Ammon's horn (tissue), 1 donor: Measurements from ENCODE around the gene HSPA5.
"Not testable (repeated sequence)": the region's sequence is repeated elsewhere in the genome, so short reads cannot be mapped to it uniquely, and the experiment has no call there.

Source experiments
- DNase-seq: peaks from one replicate; pipeline ENCODE4 v3.0.0-alpha.2; 2016; ENCODE audit warnings: low spot score

Gene HSPA5

DNA sequence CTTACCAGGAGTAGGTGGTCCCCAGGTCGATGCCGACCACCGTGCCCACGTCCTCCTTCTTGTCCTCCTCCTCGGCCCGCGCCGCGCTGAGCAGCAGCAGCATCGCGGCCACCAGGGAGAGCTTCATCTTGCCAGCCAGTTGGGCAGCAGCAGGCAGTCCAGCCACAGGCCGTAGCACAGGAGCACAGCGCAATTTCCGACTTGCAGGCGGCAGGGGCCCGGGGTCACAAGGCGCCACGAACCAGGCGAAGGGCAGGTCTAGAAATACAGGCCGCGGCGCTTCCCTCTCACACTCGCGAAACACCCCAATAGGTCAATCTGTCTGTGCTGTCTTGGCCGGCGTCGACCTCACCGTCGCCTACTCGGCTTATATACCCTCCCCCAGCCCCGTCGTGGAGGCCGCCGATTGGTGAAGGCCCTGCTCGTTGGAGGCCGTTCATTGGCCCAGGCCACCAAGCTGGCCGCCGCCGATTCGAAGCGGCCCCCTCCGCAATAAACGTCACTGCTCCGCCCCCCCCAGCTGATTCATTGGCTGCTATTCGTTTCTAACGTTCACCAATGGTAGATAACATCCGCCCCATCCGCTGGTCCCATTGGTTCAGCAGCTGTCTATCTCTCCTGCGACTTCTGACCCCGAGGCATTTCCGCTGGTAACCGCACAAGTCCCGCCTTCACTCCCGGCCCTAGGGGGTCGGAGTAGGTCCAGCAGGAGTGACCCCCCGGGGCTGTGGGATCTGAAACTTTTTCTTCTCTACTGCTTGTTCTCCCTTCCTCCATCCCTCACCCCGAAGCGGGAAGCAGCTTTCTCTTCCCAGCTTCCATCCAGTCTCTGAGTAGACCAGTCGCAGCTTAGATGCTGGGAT, at the start of gene HSPA5:
Gene HSPA5 (minus strand): TSS at position 344 of the 863 bp plus-strand sequence. CDS start 217 bp downstream, at position 127.
- peak; percentile 100 for DNase-seq

DNA sequence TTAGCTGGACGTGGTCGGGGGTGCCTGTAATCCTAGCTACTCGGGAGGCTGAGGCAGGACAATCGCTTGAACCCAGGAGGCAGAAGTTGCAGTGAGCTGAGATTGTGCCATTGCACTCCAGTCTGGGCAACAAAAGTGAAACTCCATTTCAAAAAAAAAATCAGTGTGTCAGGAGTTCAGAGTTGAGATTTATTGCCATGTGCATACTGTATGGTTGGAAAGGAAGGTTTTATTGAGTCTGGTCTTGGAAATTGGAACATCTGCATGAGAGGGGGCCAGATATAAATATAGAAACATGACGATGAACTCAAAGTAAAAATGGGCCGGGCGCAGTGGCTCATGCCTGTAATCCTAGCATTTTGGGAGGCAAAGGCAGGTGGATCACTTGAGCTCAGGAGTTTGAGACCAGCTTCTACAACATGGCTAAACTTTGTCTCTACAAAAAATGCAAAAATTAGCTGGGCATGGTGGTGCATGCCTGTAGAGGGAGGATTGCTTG, 45.8 kb upstream of the HSPA5 start:
- DNase-seq = not testable (repeated sequence)

DNA sequence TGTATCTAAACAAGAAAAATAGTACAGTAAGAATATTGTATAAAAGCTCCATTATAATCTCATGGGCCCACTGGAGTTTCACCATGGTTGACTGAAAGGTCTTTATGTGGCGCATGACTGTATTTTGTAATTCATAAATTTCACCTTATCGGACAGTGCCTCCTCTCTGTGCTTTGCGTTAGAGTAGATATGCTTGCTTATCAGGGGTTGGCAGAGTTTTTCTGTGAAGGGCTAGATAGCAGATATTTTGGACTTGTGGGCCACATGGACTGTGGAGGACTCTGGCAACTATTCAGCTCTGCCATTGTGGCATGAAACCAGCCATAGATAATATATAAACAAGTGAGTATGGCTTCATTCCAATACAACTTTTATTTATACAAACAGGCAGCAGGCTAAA, 43.7 kb upstream of the HSPA5 start:
- DNase-seq = no peak

DNA sequence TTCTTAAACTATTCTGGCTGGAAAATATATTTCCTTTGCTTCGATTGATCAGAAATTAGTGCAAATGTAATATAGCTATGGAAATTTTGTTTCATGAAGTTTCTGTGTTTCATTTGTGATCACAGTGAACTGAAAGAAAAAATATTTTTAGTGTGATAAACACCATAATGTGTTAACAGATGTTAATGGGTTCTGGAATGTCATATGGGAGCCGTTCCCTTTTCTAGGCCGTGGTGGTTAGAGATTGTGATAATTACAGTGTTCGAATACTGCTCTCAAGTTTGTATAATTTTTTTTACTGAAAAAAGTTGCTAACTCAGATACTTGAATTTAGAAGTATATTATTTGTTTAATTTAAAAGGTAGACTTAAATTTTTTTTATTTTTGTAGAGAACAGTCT, 39.8 kb upstream of the HSPA5 start:
- no peak for DNase-seq

DNA sequence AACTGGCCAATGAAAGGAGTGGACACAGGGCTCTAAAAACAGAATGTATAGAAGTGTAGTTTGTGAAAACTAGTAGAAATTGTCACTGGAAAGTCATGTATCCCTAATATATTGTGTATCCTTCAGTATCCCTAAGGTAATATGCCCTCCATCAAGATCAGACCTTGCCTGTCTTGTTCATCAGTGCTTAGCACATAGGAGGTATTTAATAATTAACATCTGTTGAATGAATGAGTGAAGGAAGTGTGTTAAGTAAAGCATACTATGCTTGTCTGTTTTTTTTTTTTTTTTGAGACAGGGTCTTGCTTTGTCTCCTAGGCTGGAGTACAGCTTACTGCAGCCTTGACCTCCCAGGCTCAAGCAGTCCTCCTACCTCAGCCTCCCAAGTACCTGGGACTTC, 36.3 kb upstream of the HSPA5 start:
- DNase-seq = no peak

DNA sequence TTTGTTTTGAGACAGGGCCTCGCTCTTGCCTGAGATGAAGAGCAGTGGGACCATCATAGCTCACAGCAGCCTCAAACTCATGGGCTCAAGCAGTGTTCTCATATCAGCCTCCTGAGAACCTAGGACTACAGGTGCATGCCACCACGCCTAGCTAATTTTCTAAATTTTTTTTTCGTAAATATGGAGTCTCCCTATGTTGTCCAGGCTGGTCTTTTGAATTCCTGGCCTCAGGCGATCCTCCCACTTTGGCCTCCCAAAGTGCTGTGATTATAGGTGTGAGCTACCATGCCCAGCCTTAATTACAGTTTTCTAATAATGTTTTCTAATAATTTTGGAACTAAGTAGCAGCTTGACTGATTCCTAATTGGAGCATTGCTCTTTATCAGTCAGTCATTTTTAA, 35.6 kb upstream of the HSPA5 start:
- DNase-seq = no peak

DNA sequence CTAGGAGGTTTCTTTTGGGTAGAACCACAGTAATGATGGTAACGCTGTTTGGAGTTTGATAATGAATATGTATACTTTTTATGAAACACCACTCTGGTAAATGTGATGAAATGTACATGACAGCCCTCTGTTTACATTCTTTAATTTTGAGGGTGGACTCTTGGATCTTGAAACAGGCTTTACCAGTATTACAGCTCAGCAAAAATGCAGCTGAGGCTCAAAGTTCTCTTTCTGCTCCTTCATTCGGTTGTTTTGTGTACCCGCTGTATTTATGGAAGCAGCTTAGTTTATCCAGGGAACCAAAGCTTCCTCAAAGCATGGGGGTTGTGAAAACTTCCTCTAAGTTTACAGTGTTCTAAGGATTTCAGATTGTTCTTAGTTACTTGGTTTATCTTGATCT, 31.6 kb upstream of the HSPA5 start:
- DNase-seq = peak; percentile 29

DNA sequence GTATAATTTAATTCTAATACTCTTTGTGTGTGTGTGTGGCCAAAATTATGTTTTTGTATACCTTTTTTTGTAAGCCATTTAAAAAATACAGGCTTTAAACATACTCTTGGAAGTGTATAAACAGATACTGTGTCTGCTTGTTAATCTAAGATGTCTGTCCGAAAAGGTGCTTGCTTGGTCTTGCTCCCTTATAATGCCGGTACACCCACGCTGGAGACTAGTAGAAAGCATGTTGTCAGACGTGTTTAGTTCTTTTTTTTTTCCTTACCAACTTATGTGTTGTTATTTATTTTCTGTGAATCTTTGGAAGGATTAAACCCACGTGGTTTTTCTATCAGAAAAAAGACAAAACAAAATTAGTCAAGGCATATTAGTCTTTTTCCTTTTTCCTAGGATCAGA, 29.9 kb upstream of the HSPA5 start:
- DNase-seq = no peak

DNA sequence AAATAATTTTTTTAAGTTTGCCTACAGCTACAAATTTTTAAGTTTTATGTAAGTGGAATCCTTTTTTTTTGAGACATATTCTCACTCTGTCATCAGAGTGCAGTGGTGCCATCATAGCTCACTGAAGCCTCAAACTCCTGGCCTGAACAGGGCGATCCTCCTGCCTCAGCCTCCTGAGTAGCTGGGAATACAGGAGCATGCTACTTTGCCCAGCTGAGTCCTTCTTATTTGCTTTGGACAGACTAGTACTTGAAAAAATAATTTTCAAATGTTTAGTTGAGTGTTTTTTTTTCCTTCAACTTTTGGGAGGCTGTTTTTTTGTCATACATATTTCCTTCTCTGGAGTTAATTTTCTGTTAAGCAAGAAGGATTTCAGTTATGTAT, 27.9 kb upstream of the HSPA5 start:
- DNase-seq = no peak

DNA sequence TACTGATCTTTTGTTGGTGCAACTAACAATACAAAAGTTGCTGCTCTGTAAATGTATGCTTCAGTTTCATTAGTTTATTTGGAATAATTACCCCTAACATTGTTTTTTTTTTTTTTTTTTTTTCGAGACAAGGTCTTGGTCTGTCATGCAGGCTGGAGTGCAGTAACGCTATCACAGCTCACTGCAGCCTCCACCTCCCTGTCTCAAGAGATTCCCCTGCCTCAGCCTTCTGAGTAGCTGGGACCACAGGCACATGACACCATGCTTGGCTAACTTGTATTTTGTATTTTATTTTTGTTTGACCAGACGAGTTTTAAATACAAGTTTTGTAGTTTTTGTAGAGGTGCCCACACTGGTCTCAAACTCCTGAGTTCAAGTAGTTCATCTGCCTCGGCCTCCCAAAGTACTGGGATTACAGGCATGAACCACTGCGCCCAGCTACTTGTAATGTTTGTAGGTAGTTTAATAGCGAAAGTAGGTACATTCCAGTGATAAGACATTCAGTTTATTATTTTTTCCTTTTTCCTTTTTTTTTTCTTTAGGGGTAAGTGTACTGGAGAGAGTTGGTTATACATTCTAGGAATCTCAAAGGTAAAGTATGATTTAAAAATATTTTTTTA, 27.4 kb upstream of the HSPA5 start:
- no peak for DNase-seq

DNA sequence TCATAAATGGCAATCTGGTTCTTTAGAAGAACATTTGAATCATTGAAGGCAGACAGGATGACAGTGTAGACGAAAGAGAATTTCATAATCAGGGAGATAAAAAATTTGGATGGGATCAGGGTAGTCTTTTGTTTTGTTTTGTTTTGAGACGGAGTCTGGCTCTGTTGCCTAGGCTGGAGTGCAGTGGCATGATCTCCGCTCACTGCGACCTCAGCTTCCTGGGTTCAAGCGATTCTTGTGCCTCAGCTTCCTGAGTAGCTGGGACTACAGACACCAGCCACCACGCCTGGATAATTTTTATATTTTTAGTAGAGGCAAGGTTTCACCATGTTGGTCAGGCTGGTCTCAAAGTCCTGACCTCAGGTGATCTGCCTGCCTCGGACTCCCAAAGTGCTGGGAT, 22.9 kb upstream of the HSPA5 start:
- DNase-seq = not testable (repeated sequence)

DNA sequence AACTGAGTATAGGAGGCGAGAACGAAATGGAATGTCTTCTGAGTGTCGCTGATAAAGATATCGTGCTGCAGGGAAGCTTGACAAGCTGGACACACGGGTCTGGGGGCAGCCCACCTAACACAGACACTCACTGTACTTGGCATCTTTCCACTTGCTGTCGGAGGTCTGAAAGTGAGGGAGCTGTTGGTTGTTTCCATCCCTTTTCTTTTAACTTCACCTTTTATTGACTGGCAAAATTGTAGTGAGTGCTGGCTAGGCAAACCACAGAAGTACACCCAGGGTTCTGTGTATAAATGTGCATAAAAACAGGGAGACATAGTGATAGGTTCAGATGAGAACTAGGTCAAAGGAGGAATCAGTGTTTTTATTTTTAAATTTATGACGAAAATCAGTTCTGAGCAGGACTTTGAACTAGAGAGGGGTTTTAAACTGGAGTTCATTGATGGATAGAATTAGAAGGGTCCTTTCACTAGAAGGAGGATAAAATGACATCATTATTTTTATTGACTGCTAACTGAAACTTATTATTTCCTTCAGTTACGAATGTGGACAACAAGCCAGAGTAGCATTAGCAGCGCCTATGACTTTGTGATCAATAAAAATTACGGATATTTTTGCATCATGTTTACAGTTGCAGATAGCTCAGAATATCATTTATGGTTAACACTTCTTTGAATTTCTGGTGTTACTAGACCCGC, 21.3 kb upstream of the HSPA5 start:
- peak; percentile 23 for DNase-seq

DNA sequence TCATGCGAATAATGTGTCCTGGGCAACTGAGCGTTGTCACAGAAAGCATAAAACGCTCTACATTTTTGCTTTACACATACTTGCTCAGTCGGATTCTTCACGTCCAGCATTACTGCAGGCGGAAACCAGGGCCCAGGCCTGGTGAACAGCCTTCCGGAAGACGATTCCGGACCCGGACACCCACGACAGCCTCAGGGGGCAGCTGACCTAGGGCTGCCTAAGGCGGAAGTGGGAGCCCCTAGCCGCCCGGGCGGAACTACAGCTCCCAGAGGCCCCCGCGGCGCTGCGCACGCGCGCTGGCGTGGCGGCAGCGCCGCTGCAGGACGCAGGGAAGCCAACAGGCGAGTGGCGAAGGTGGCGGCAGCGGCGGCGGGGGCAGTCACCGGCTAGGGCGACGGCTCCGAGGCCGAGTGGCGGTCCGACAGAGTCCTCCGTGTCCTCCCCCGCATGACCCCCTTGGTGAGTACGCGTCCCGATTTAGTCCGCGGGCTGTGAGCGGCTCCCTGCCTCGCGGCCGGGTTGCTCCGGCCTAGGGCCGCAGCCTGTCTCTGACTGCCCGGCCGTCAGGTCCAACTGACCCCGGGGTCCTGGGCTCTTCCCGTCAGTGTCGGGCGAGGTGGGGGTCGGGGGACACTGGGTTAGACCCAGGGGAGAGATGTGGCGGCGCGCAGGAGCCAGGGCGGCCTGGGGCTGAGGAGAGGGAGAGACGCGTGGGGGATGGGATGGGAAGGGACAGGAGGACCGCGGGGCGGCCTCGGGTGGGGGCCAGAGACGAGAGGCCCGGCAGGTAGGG, 20.6 kb upstream of the HSPA5 start, which contains the start of gene GAPVD1:
Gene GAPVD1 (plus strand): TSS at position 326 of the 793 bp plus-strand sequence. CDS start 37,096 bp downstream, outside the sequence.
- peak; percentile 83 for DNase-seq

DNA sequence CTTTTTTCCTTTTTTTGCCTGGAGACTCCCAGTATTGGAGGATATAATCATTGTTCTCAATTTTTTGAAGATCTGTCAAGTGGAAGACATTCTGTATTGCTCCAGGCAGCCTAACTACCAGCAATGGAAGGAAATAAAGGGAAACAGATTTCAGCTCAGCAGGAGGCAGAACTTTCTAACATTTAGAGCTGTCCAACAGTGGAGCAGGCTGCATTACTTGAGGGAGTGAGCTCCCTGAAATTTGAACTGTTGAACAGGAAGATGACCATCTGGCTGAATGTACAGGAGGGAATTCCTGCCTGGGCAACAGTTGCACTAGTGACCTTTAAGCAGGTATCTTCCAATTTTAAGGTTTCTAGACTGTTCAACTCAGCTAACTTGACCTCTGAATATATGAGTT, 19.4 kb upstream of the HSPA5 start:
- DNase-seq = no peak

DNA sequence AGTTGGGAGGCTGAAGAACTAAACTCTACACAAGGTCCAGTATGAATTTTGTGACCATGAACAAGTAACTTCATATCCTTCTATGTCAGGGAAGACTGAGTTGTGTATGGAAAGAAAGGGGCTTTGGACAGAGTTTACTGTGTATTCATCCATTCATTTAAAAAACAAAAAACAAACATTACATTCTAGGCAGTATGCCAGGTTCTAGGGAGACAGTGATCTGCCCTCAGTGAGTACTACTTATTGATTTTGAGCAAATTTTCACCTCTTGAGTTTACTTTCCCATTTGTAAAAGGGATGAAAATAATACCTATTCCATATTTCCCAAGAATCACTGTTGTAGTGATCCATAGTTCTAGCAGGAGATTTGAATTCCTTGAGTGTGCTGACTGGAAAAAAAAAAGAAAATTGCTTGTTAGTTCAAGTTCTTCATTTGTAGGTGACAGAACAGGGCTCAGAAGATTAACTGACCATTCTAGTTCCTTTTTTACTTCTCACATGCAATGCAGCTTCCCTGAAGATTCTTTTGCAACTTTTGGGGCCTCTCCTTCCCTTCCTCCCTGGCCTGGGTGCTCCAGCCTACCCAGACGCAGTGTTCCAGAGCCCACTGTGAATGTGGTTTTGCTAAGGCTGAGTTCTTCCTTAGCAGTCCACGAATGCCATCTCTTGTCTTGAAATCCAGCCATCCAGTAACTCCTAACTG, 17.8 kb upstream of the HSPA5 start:
- DNase-seq = peak; percentile 52

DNA sequence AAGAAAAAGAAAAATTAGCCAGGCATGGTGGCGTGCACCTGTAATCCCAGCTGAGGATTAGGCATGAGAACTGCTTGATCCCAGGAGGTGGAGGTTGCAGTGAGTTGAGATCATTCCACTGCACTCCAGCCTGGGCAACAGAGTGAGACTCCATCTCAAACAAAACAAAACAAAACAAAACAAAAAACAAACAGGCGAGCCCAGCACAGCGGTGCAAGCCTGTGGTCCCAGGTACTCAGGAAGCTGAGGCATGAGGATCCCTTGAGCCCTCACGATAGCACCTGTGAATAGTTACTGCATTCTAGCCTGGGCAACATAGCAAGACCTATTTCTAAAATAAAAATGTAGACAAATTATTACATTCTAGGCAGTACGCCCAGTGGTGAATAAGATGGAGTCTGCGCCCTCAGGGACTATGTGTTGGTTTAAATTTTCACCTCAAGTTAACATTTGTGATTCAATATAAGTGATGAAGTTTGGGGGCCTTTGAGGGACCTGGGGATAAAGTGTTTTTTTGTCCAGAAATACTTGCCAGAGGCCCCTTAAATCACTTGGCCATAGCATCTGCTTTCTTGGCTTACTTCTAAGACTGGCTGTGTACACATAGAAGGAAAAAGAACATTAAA, 17.1 kb upstream of the HSPA5 start:
- DNase-seq = no peak

DNA sequence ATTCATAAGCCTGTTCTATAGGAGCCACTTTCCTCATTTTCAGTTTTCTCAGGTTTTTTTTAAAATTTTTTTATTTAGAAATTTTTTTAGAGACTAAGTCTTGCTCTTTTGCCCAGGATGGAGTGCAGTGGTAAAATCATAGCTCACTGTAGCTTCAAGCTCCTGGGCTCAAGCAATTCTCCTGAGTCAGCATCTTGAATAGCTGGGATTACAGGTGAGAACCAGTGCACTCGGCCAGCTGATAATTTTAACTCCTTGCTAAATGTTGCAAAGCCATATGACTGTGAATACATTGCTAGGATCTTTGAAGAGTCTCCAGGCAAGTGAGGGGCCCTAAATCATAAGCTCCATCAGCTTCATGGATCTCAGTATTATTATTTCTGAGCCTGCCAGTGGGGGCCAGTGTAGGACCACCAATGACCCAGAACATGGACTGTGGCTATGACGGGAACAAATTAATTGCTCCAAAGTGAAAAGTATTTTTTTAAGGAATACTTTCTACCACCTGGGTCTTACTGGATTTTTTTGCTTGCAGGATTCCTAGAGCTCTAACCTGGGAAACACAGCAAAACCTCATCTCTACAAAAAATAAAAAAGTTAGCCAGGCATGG, 14.7 kb upstream of the HSPA5 start:
- no peak for DNase-seq

DNA sequence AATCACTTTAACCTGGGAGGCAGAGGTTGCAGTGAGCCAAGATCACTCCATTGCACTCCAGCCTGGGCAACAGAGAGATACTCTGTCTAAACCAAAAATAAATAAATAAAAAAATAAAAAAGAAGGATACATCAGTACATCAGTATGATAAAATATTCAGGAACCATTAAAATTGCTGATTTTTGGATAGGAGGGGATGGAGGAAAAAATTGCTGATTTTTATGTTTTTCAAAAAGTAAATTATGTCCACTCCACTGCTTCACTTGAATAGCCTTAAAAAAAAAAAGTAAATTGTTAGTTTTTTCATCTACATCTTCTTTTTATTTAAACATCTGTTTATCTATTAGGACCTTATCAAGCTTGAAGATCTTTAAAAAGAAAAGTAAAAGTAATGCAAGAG, 13.1 kb upstream of the HSPA5 start:
- DNase-seq = no peak

DNA sequence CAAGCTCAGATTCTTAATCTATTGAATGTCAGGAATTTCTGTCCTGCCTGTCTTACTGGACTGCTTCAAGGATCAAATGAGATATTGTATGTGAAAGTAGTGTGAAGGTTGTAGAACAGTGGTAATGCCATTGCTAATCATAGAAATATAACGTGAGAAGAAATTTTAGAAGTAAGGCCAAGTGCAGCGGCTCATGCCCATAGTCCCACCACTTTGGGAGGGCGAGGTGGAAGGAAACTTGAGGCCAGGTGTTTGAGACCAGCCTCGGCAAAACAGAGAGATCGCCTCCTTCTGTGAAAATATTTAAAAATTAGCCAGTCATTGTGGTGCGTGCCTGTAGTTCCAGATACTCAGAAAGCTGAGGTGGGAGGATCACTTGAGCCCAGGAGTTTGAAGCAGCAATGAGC, 5.1 kb upstream of the HSPA5 start:
- DNase-seq = no peak

DNA sequence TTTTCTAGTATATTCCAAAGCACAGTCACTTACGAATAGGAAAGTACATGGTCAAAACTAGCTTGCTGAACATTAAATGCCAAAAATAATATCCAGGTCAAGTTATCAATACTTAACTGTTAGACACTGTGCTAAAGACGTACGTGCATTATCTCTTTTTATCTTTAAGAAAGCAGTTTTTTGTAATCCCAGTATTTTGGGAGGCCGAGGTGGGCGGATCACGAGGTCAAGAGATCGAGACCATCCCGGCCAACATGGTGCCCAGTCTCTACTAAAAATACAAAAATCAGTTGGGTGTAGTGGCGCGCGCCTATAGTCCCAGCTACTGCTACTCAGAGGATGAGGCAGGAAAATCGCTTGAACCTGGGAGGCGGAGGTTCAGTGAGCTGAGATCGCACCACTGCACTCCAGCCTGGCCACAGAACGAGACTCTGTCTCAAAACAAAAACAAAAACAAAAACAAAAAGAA, 2.7 kb upstream of the HSPA5 start:
- no peak for DNase-seq
